Measurements from ENCODE around the gene SLC35E2B.
"Not testable (repeated sequence)": the region's sequence is repeated elsewhere in the genome, so short reads cannot be mapped to it uniquely, and the experiment has no call there.

SLC35E2B gene

DNA sequence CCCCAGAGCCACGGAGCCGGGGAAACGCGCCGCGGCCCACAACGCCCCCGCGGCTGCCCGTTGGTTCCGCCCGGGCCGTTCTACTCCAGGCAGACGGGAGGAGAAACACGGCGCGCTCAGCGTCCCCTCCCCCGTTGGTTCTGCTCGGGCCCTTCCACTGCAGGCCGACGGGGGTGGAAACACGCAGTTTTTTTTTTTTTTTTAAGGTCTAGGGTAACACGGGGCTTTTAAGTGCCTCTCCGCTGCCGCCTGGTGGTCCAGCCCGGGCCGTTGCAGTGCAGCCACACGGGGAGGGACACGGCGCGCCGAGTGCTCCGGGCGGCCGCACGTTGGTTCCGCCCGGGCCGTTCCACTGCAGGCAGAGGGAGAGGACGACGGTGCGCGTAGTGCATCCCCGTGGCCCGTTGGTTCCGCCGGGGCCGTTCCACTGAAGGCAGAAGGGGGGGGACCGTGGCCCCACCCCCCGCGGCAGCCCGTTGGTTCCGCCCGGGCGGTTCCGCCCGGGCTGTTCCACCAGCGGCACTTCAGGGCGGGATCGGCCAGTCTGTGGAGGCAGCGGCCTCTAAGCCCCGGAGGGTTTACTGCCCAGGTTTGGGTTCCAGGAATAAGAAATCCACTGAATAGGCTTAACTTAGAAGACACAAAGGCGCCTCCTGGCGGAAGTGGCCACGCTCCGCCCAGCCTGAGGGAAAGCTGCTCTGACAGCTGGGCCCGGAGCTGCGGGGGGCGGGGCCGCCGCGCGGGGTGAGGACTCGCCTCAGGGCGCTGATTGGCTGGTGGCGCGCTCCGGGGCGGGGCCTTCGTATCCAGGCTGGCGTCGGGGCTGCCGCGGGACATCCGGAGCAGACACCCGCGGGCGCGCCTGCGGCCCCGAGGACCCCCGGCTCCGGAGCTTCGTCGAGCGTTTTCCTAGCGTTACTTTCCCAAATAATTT is at the start of gene SLC35E2B:
Gene SLC35E2B (minus strand): TSS at position 82 of the 934 bp plus-strand sequence. CDS start 16,096 bp downstream, outside the sequence.
- H3K36me3 ChIP-seq (ENCODE audit: insufficient read depth, low read length); H2AFZ ChIP-seq (ENCODE audit: low read length, unreplicated experiment); H3K27me3 ChIP-seq (ENCODE audit: insufficient read depth, low read length); H3K79me2 ChIP-seq (ENCODE audit: control insufficient read depth, insufficient read depth, low read length, unreplicated experiment); H3K4me1 ChIP-seq (ENCODE audit: control insufficient read depth, insufficient read depth, low read length, unreplicated experiment): not testable (repeated sequence)
- H3K4me3 ChIP-seq (ENCODE audit: low read depth, low read length) = peak within 1 kb of the TSS; percentile 79
- H3K27ac ChIP-seq (ENCODE audit: low read depth, low read length) = peak within 1 kb of the TSS; percentile 92

DNA sequence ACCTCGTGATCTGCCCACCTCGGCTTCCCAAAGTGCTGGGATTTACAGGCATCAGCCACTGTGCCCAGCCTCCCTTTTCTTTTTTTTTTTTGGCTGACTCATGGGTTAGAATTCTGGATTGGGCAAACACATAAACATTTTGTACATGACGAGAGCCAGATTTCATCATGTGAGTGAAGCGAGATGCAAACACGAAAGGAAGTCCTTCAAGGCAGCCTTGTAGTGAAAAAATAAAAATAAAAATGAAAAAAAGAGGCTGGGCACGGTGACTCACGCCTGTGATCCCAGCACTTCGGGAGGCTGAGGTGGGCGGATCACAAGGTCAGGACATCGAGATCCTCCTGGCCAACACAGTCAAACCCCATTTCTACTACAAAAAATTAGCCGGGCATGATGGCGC is 48.4 kb upstream of the SLC35E2B start:
- H2AFZ ChIP-seq (ENCODE audit: low read length, unreplicated experiment); H3K36me3 ChIP-seq (ENCODE audit: insufficient read depth, low read length); H3K27me3 ChIP-seq (ENCODE audit: insufficient read depth, low read length); H3K79me2 ChIP-seq (ENCODE audit: control insufficient read depth, insufficient read depth, low read length, unreplicated experiment); H3K4me1 ChIP-seq (ENCODE audit: control insufficient read depth, insufficient read depth, low read length, unreplicated experiment); H3K4me3 ChIP-seq (ENCODE audit: low read depth, low read length): not testable (repeated sequence)
- H3K27ac ChIP-seq (ENCODE audit: low read depth, low read length) = peak overlapping the region; percentile 67

DNA sequence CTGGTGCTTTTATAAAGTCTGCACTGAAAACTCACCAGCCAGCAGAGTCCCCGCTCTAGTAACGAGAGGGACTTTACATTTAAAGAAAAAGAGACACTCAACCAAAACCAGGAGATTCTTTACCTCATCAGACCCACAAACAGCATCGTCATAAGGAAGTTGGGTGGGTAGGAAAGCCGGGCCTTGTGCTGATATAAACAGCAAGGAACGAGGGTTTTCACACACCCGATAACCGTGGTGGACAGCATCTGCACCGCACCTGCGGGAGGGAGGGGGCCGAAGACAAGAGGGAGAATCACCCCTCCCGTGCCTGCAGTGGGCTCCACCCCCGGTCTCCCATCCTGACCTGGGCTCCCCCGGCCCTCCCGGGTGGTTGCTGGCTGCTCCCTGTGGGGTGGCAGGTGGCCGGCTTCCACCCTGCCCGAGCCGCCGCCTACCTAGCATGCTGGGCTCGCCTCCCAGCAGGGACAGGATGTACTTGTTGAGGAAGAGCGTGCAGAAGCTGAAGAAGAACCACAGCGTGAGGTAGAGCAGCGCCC is 46.3 kb upstream of the SLC35E2B start:
- H3K4me1 ChIP-seq (ENCODE audit: control insufficient read depth, insufficient read depth, low read length, unreplicated experiment); H3K27me3 ChIP-seq (ENCODE audit: insufficient read depth, low read length); H2AFZ ChIP-seq (ENCODE audit: low read length, unreplicated experiment); H3K36me3 ChIP-seq (ENCODE audit: insufficient read depth, low read length); H3K27ac ChIP-seq (ENCODE audit: low read depth, low read length); H3K79me2 ChIP-seq (ENCODE audit: control insufficient read depth, insufficient read depth, low read length, unreplicated experiment); H3K4me3 ChIP-seq (ENCODE audit: low read depth, low read length): not testable (repeated sequence)

DNA sequence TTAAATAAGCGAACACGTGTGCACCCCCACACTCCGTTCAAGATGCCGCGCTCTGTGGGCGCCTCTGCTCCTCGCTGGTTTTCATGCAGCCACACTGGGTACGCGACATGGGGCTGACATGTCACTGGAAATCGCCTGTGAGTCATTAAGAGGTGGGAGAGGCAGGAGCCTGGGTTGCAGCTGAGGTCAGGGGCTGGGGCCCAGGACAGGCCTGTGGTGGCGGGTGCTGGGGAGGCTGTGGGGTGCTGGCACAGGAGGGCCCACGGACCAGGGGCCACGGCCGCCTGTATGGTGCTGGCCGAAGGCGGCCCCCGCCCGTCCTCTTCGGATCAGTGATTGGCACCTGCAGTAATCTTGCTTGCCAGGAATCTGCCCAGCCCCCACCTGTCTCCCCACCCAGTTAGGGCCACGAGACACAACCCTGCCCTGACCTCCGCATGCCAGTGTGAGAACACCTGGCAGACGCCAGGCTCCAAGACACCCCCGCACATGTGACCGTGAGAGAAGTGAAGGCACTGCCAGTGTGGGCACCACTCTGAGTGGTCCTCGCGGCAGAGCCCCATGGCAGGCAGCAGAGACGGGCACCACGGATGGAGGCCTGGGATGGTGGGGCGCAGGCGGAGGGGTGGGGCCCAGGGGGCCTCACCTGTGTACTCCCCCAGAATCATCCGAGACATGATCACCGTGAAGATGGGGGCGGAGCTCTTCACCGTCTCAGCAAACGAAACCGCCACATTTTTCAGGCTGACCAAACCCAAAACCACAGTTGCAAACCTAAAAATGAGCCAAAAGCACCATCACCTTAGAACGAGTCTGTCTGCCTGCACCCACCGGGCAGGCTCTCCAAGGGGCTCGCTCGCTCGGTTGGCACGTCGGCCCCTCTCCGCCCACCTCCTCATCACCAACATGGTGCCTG is 45.3 kb upstream of the SLC35E2B start:
- not testable (repeated sequence) for H3K79me2 ChIP-seq (ENCODE audit: control insufficient read depth, insufficient read depth, low read length, unreplicated experiment); H3K27me3 ChIP-seq (ENCODE audit: insufficient read depth, low read length); H3K4me3 ChIP-seq (ENCODE audit: low read depth, low read length); H3K27ac ChIP-seq (ENCODE audit: low read depth, low read length); H3K4me1 ChIP-seq (ENCODE audit: control insufficient read depth, insufficient read depth, low read length, unreplicated experiment); H2AFZ ChIP-seq (ENCODE audit: low read length, unreplicated experiment); H3K36me3 ChIP-seq (ENCODE audit: insufficient read depth, low read length)

DNA sequence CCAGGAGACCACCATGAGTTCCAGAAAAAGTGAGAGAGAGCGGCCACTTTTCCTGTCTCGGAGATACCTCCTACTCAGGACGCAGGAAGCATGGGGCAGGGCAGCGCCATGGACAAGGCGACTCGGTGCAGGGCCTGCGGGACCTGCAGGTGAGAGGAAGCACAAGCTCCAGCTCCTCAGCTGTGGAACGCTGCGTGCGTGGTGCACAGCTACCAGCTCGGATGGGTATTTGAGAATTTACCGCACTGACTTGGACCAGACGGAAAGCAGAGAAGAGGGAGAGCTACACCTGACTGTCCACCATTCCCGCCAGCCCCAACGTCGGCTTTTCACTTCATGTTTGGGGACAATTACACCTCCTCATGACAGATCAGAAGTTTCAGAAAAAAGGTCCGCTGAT is 39.8 kb upstream of the SLC35E2B start:
- peaks cover 3% of the 10 kb centered on the region; the same call in 1 of the 2 replicates for H3K36me3 ChIP-seq (ENCODE audit: insufficient read depth, low read length)
- no peaks in the 10 kb centered on the region for H3K27me3 ChIP-seq (ENCODE audit: insufficient read depth, low read length)
- no peak overlapping the region for H2AFZ ChIP-seq (ENCODE audit: low read length, unreplicated experiment)
- peaks cover 13% of the 10 kb centered on the region for H3K4me1 ChIP-seq (ENCODE audit: control insufficient read depth, insufficient read depth, low read length, unreplicated experiment)
- no peaks in the 10 kb centered on the region for H3K79me2 ChIP-seq (ENCODE audit: control insufficient read depth, insufficient read depth, low read length, unreplicated experiment)
- H3K27ac ChIP-seq (ENCODE audit: low read depth, low read length) = no peak overlapping the region
- no peak overlapping the region for H3K4me3 ChIP-seq (ENCODE audit: low read depth, low read length)

DNA sequence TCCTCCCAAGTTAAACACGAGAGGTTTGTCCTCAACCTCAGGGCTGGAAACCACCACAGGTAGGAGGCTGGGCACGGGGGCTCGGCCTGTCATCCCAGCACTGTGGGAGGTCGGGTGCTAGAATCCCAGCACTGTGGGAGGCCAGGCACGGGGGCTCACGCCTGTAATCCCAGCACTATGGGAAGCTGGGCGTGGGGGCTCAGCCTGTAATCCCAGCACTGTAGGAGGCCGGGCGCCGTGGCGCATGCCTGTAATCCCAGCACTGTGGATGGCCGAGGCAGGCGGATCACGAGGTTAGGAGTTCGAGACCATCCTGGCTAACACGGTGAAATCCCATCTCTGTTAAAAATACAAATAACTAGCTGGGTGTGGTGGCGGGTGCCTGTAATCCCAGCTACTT is 38.3 kb upstream of the SLC35E2B start:
- no peak overlapping the region for H3K27ac ChIP-seq (ENCODE audit: low read depth, low read length)
- H3K4me3 ChIP-seq (ENCODE audit: low read depth, low read length) = no peak overlapping the region
- no peaks in the 10 kb centered on the region for H3K79me2 ChIP-seq (ENCODE audit: control insufficient read depth, insufficient read depth, low read length, unreplicated experiment)
- H3K4me1 ChIP-seq (ENCODE audit: control insufficient read depth, insufficient read depth, low read length, unreplicated experiment) = peaks cover 13% of the 10 kb centered on the region
- H3K27me3 ChIP-seq (ENCODE audit: insufficient read depth, low read length) = no peaks in the 10 kb centered on the region
- no peak overlapping the region for H2AFZ ChIP-seq (ENCODE audit: low read length, unreplicated experiment)
- H3K36me3 ChIP-seq (ENCODE audit: insufficient read depth, low read length) = peaks cover 3% of the 10 kb centered on the region; the same call in 1 of the 2 replicates

DNA sequence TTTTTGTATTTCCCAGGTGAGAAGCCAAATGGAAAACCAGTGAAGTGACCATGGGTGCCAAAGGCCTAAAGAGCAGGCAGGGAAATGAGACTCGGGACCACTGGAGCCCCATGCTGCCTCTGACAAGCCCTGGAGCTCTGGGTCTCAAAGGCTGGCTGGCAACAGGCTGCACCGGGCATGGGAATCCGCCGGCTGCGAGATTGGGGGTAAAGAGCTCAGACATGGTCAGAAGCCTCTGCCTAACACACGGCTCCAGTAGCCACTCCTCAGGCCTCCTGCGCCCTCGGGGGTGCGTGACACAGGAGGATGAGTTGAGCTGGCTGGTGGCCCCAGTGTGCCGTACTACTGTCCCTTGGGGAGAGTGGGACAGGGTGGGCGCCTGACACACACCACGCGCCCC is 37.6 kb upstream of the SLC35E2B start:
- H3K36me3 ChIP-seq (ENCODE audit: insufficient read depth, low read length); H3K79me2 ChIP-seq (ENCODE audit: control insufficient read depth, insufficient read depth, low read length, unreplicated experiment); H3K27me3 ChIP-seq (ENCODE audit: insufficient read depth, low read length); H3K27ac ChIP-seq (ENCODE audit: low read depth, low read length); H3K4me3 ChIP-seq (ENCODE audit: low read depth, low read length); H2AFZ ChIP-seq (ENCODE audit: low read length, unreplicated experiment): not testable (repeated sequence)
- peaks cover 13% of the 10 kb centered on the region for H3K4me1 ChIP-seq (ENCODE audit: control insufficient read depth, insufficient read depth, low read length, unreplicated experiment)

DNA sequence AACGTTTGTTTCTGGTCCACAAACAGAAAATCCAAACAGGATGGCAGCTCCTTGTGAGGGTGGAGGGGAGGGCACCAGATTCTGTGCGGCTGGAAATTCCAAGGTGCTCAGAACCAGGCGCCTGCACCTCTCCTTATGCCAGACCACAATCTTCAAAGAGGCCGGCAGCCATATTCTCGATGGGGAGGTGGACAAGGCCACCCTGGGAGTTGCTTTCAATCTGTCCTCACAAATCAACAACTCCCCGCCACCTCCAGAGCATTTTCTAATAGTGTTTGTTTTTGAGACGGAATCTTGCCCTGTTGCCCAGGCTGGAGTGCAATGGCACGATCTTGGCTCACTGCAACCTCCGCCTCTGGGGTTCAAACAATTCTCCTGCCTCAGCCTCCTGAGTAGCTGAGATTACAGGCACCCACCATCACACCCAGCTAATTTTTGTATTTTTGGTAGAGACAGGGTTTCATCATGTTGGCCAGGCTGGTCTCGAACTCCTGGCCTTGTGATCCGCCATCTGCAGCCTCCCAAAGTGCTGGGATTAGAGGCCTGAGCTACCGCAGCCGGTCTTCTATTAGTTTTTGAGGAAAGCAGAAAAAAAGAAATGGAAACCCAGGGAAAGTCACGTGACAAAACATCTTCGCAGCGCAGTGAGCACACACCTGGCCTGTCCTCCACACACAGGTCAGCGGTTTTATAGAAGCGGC is 36.7 kb upstream of the SLC35E2B start:
- not testable (repeated sequence) for H3K27me3 ChIP-seq (ENCODE audit: insufficient read depth, low read length); H3K4me3 ChIP-seq (ENCODE audit: low read depth, low read length); H2AFZ ChIP-seq (ENCODE audit: low read length, unreplicated experiment); H3K36me3 ChIP-seq (ENCODE audit: insufficient read depth, low read length); H3K79me2 ChIP-seq (ENCODE audit: control insufficient read depth, insufficient read depth, low read length, unreplicated experiment)
- Histone ChIP-seq H3K4me1 (ENCODE audit: control insufficient read depth, insufficient read depth, low read length, unreplicated experiment) (peaks cover 13% of the 10 kb centered on the region), H3K27ac (ENCODE audit: low read depth, low read length) (peak overlapping the region; percentile 95)

DNA sequence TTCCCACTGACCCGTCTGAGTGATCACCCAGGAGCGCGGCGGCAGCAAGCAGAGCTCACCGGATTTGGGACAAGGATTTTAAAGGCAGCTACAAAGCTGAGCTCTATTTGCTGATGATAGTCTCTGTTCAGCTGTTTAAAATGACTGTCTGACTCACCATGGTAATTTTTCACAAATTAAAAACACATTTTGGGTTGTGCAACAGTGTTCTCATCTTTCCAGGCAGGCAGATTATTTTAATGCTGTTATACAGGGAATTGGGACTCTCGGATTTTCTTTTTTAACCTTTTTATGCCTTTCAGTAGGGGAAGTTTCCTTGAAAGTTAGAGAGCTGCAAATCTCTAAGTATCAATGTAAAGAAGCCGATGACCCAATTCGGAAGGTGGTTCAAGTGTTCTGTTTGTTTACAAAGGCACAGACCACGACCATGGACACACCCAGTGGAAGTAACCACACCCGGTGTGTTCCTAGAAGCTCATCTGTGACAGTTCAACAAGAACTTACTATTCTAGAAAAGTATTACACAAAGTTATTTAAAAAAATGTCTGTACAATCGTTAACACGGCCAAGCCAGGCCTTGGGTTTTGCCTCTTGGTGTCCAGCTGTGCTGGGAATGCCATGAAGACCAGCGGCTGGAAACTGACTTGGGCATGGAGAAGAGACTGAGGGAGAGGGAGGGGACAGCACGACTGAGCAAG is 35.9 kb upstream of the SLC35E2B start:
- H3K4me3 ChIP-seq (ENCODE audit: low read depth, low read length) = peak overlapping the region; percentile 65; the same call in 1 of the 2 replicates
- H3K36me3 ChIP-seq (ENCODE audit: insufficient read depth, low read length); H3K79me2 ChIP-seq (ENCODE audit: control insufficient read depth, insufficient read depth, low read length, unreplicated experiment); H3K27me3 ChIP-seq (ENCODE audit: insufficient read depth, low read length): not testable (repeated sequence)
- H3K4me1 ChIP-seq (ENCODE audit: control insufficient read depth, insufficient read depth, low read length, unreplicated experiment) = peaks cover 13% of the 10 kb centered on the region
- peak overlapping the region; percentile 95 for H3K27ac ChIP-seq (ENCODE audit: low read depth, low read length)
- peak overlapping the region; percentile 92 for H2AFZ ChIP-seq (ENCODE audit: low read length, unreplicated experiment)

All from ACC112 (cell line).